Fibroblast of skin of right quadriceps (primary cell): ENCODE results near the gene SLC16A8.
A peak's percentile ranks its signal among the peaks of the same experiment; 100 is the strongest.
"Not testable (repeated sequence)": the region's sequence is repeated elsewhere in the genome, so short reads cannot be mapped to it uniquely, and the experiment has no call there.

Source experiments
- DNase-seq: peaks from one replicate; pipeline ENCODE4 v3.0.0-alpha.2; 2013

Gene SLC16A8

DNA sequence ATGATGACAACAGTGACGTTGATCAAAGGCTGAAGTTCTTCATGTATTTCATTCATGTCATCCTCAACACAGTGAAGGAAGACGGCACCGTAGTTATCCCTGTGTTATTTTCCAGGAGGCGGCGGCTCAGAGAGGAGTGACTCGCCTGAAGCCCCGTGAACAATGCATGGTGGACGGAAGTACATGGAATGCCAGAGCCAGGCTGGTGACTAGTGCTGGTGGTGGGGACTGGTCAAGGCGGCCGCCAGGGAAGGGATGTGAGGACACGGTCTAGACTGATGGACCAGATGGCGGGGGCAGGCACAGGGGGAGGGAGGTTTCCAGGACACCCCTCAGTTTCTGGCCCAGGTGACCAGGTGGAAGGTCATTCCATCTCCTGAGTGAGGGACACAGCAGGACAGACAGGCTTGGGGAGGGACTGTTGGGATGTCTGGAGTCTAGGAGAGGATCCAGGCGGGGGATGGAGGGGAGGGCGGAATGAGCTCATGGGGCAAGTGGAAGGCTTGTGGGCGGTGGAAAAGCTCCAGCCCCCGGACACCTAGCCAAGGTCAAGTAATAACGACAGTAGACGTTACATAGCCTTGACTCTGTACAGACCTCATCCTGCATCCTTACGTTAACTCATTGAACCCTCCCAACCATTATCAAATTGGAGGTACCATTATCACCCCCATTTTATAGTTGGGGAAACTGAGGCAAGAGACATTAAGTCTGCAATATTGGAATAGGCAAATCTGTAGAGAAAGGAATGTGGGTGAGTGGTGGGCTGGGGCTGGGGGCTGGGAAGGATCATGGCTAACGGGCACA is 42.8 kb downstream of the SLC16A8 start:
- no peak for DNase-seq

GRCh38 chr22:38038890-38039812 is 44.8 kb downstream of the SLC16A8 start:
- DNase-seq = no peak

DNA sequence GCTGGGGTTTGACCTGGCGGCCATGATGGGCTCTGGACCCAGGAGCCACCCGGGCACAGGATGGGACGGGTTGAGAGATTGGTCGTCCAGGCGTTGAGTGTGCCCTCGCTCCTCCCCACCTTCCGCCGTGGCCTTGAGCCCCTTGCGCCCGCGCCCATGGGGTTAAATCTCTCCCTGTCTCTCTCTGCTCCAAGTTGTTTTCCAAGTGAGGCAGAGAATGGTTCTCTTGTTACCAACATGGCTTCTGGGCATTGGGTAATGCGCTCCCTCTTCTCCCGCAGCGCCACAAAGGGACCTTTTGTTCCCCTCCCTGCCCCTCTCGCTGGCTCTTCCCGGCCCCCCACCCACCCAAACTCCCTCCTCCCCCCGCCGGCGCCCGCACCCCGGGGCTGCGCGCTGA is 45.6 kb downstream of the SLC16A8 start:
- no peak for DNase-seq

- DNase-seq = not testable (repeated sequence)
These were observed 46.4 kb downstream of the SLC16A8 start for GRCh38 chr22:38037367-38038150.

- DNase-seq = no peak
These were observed 47.5 kb downstream of the SLC16A8 start for GRCh38 chr22:38036392-38037062.

DNA sequence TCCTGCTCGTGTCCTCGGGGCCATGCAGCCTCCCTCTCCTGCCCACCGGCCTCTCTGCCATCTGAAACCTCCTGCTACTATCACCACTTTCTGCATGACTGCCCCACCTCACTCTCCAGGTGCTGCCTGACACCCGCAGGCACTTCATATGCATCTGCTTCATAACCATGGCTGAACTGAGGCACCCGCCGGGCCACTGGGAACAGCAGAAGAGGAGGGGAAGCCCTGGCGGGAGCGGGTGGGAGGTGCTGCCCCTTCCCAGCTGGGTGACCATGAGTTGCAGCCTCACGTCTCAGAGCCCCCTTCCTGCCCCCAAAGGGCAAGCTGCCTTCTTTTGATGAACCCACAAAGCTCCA is 48.5 kb downstream of the SLC16A8 start:
- no peak for DNase-seq

DNA sequence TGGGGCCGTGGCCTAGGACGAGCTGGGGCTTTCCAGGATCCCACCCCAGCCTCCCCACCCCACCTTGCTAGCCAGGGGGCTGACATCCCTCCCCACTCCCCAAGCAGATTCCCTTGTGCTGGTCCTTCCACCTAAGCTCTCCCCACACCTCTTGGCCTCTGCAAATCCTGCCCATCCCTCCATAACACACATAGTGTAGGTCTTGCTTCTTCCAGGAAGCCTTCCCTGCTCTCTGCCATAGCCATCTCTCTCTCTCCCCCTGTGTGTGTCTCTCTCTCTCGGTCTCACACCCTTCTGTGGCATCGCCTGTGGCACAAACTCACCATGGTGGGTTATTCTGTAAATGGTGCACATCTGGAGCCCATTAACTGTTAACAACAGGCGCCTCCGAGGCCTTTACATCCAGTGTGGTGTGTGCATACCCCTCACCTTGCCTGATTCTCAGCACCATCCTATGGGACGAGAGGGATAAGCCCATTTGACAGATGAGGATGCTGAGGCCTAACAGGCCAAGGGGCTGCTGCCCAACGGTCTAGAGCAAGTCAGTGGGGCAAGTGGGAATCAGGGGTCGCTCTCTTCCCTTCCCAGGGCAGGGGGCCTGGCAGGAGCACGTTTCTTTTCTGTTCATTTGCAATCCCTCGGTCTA is 49.0 kb downstream of the SLC16A8 start:
- DNase-seq = peak; percentile 25

DNA sequence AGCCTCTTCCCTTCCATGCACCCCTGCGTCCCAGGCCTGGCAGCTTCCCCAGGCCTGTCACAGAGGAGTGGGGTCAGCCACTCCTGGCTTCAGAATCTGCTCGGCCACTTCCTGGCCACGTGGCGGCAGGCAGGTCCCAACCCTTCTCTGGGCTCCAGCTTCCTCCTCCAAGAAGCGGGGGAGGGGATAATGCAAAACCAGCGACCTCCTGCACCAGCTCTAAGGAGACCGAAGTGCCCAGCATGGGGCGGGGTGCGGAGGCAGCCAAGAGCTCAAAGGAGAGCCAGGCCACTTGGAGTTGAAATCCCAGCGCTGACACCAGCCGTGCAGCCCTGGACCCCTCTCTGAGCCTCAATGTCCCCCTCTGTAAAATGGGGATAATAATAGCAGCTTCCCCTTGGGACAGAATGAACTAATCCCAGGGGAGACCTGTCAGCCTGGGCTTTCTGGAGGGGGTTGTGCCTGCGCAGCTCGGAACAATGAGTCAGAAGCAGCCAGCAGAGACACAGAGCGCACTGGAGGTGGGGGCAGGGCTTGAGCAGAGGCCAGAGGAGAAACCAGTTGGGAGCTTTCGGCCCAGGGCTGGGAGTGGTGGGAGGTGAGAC is 49.6 kb downstream of the SLC16A8 start:
- peak; percentile 91 for DNase-seq

- DNase-seq = no peak
These were observed 50.3 kb downstream of the SLC16A8 start for GRCh38 chr22:38033522-38034277.

- DNase-seq = peak; percentile 83
These were observed 51.1 kb downstream of the SLC16A8 start for GRCh38 chr22:38032681-38033521.

GRCh38 chr22:38031491-38031890 is 52.5 kb downstream of the SLC16A8 start:
- no peak for DNase-seq

DNA sequence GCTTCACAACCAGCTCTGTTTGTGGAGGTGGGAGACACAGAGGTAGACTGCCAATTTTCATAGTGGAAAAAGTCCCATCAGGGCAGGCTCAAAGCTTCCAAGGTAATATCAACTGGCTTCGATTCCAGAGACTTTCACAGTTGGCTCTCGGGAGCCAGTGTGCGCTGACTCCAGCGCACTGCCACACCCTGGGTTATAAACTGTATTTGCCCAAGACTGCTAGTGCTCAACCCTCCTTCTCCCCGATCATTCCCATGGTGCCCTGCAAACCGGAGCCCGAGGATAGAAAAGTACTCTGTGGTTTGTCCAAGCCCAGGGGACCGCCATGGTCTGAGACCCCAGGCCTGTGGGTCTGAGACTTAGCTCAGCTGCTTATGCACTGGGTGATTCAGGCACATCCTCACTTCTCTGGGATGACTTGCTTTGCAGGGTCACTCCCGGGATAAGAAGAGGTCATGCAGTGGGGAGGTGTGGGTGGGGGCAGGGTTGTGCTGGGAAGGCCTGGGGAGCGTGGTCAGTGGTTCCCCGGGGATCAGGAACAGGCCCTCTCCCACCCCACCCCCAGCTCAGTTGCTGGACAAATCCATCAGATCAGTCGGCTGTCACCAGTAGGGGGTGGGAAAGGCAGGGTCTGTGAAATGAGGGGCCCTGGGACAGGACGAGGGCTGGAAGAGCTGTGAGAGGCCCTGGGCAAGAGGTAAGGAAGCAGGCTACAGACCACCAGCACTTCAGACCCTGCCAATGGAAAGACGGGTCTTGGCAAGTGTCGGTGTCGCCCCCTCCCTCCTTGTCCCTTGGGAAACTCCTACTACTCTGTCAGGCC is 53.5 kb downstream of the SLC16A8 start:
- DNase-seq = no peak

GRCh38 chr22:38029901-38030300 is 54.1 kb downstream of the SLC16A8 start:
- no peak for DNase-seq

- DNase-seq = no peak
These were observed 54.6 kb downstream of the SLC16A8 start for GRCh38 chr22:38029370-38029769.

DNA sequence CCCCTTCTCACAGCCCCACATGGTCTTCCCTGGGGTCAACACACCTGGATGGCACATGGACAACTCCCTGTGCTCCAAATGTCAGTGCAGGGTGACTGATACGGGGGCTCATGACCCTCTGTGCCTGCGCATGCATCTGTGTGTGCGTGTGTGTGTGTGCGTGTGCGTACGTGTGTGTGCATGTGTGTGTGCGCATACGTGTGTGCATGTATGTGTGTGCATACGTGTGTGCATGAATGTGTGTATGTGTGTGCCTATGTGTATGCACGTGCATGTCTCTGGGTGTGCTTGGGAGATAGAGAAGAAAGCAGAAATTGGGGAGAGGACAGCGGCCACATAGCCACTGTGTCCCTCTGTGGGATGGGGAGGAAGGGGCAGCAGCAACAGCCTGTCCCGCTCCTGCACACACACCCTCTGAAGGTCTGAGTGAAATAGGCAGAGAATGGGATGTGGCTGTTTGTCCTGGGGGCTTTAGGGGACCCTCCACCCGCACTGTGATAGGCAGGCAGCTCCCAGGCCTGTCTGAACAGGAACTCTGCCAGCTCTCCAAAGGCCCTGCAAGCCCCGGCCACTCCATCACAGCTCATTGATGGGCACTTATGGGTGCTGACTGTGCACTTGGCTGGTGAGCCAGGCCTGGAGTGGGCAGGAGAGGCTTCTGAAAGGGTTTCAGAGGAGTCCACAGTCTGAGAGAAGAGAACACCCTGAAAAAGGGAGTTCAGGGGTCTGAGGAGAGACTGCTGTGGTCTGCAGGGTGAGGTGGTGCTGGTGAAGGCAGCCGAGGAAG is 55.4 kb downstream of the SLC16A8 start:
- DNase-seq = no peak
